Activated T-helper 17 cell treated with anti-CD3 and anti-CD28 coated beads, Interleukin-2, amount 50 U/mL, for 72 hours (primary cell): ENCODE results near the gene TUBG1. TPM values are rescaled to one million over a fixed set of nuclear protein-coding genes. Genes with fewer than 3 reads are reported as not detected.

Experiments
- ATAC-seq: fragments of 150-1000 bp; cut with Tn5 transposase; replicated peaks from 2 replicates; pipeline ENCODE4 v1.10.0; 2021; ENCODE audit warnings: mild to moderate bottlenecking, moderate library complexity
- H3K27ac Mint-ChIP-seq: one replicate; pipeline ENCODE4 v1.8.0; 2022; ENCODE audit warnings: mixed read lengths
- H3K27me3 Mint-ChIP-seq: one replicate; pipeline ENCODE4 v1.8.0; 2022; ENCODE audit warnings: mixed read lengths
- H3K36me3 Mint-ChIP-seq: one replicate; pipeline ENCODE4 v1.8.0; 2022; ENCODE audit warnings: low read depth, mild to moderate bottlenecking, mixed read lengths
- H3K4me1 Mint-ChIP-seq: one replicate; pipeline ENCODE4 v1.8.0; 2022; ENCODE audit warnings: mixed read lengths
- H3K4me3 Mint-ChIP-seq: one replicate; pipeline ENCODE4 v1.8.0; 2022; ENCODE audit warnings: mild to moderate bottlenecking, mixed read lengths
- H3K9me3 Mint-ChIP-seq: one replicate; pipeline ENCODE4 v1.8.0; 2022; ENCODE audit warnings: mixed read lengths
- total RNA-seq, 2 donors: library from RNA; stranded (reverse); gene quantifications; one replicate each; pipeline ENCODE4 v1.2.3, GENCODE V29; 2022

The TUBG1 gene
- total RNA-seq, 2 donors from 2014 or later: 55.8 to 88.4 TPM

DNA sequence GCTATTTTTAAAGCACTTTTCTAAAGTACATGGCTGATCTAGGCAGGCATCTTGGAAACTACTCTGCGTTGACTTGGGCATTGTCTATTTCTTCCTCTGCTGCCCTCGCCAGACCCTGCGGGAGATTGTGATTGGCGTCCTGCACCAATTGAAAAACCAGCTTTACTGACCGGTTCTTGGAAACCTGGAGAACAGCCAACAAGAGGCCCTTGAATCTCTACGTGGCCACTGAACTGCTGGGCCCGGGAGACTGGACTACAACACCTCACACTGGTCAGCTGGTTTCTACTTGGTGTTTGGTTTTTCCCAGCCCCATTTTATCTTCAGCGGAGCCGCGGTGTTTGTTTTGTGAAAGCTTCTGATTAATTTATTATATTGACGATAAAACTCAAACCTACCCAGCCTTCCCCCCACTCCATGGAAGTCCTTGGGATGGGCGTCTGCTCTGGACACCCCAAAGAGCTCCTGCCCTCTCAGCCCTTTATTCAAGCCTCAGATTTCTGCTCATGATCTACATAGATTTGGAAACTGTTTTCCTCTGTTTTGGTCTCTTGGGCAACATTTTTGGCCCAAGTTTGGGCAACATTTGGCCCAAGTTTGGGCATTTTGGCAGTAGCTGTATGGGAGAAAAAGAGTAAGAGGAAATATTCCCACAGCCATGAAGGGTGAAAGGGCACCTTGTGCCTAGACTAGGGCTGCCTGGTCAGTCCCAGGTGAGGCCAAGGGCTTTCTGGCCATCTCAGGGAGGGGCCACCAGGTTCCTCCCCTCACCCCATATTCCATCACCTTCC, 37.9 kb upstream of the TUBG1 start:
- Mint-ChIP-seq H3K27me3 (no peaks in the 10 kb centered on the region), H3K9me3 (no peaks in the 10 kb centered on the region), H3K4me3 (no peak overlapping the region), H3K27ac (no peak overlapping the region), H3K36me3 (peaks cover 97% of the 10 kb centered on the region), H3K4me1 (peaks cover 18% of the 10 kb centered on the region)
- no peak for ATAC-seq

DNA sequence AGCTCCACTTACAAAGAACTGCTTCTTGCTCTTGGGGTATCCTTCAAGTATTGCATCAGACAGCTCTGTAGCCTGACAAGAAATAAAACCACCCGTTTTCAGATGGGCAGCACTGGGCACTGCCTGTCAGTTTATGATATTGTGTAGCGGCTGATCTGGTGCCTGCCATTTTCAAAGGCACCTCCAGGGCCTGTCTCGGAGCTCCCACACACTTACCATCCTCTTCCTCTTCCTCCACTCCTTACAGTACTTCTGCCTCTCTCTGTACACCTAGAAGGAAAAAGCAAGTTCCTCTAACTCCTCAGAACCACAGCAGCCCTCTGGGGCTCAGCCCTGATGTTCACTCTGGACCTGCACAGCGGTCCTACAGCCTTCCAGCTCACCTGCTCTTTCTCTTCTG, 36.4 kb upstream of the TUBG1 start:
- peaks cover 97% of the 10 kb centered on the region for H3K36me3 Mint-ChIP-seq
- no peaks in the 10 kb centered on the region for H3K27me3 Mint-ChIP-seq
- H3K27ac Mint-ChIP-seq: peak overlapping the region; percentile 5
- no peak overlapping the region for H3K4me3 Mint-ChIP-seq
- ATAC-seq: no peak
- H3K9me3 Mint-ChIP-seq: no peaks in the 10 kb centered on the region
- H3K4me1 Mint-ChIP-seq: peaks cover 18% of the 10 kb centered on the region

- no peak overlapping the region for H3K4me3 Mint-ChIP-seq
- no peaks in the 10 kb centered on the region for H3K9me3 Mint-ChIP-seq
- peaks cover 89% of the 10 kb centered on the region for H3K36me3 Mint-ChIP-seq
- no peaks in the 10 kb centered on the region for H3K27me3 Mint-ChIP-seq
- peaks cover 18% of the 10 kb centered on the region for H3K4me1 Mint-ChIP-seq
- no peak overlapping the region for H3K27ac Mint-ChIP-seq
- ATAC-seq: no peak
Observed at GRCh38 chr17:42574463-42574862, 35.0 kb upstream of the TUBG1 start.

GRCh38 chr17:42577140-42577531, 32.3 kb upstream of the TUBG1 start:
- Mint-ChIP-seq H3K4me1 (peaks cover 18% of the 10 kb centered on the region), H3K4me3 (peak overlapping the region; percentile 91), H3K27me3 (no peaks in the 10 kb centered on the region), H3K27ac (peak overlapping the region; percentile 95), H3K9me3 (no peaks in the 10 kb centered on the region), H3K36me3 (peaks cover 89% of the 10 kb centered on the region)
- peak; percentile 8 for ATAC-seq

GRCh38 chr17:42577532-42578281, 31.8 kb upstream of the TUBG1 start, which contains the start of gene PSMC3IP:
TSS of gene PSMC3IP (minus strand) at chr17:42577729. CDS start at chr17:42577686, 43 bp downstream.
- H3K4me3 Mint-ChIP-seq: peak within 1 kb of the TSS; percentile 91
- H3K36me3 Mint-ChIP-seq: peaks cover 89% of the 10 kb centered on the region
- peaks cover 18% of the 10 kb centered on the region for H3K4me1 Mint-ChIP-seq
- peak; percentile 97 for ATAC-seq
- H3K27ac Mint-ChIP-seq: peak within 1 kb of the TSS; percentile 95
- no peaks in the 10 kb centered on the region for H3K27me3 Mint-ChIP-seq
- no peaks in the 10 kb centered on the region for H3K9me3 Mint-ChIP-seq

DNA sequence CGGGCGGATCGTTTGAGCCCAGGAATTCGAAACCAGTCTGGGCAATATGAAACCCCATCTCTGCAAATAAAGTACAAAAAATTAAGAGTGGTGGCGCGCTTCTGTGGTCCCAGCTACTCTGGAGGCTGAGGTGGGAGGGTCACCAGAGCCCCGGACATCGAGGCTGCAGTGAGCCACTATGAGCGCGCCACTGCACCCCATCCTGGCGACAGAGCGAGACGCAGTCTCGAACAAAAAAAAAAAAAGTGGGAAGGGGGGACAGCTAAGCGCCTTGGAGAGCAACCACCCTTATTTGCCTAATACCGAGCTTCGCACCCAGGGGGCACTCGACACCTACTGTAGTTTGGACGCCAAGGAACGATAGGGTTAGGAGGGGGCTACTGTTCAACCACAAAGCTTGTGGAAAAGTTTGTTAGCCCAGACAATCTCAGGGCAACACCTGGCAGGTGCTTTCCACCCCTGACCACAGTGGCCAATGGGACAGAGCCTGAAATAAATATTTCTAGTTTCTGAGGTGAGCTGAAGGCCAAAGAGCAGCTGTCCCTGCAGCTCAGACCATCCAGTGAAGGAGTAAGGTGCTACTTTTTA, 31.1 kb upstream of the TUBG1 start:
- H3K4me3 Mint-ChIP-seq: peak overlapping the region; percentile 91

DNA sequence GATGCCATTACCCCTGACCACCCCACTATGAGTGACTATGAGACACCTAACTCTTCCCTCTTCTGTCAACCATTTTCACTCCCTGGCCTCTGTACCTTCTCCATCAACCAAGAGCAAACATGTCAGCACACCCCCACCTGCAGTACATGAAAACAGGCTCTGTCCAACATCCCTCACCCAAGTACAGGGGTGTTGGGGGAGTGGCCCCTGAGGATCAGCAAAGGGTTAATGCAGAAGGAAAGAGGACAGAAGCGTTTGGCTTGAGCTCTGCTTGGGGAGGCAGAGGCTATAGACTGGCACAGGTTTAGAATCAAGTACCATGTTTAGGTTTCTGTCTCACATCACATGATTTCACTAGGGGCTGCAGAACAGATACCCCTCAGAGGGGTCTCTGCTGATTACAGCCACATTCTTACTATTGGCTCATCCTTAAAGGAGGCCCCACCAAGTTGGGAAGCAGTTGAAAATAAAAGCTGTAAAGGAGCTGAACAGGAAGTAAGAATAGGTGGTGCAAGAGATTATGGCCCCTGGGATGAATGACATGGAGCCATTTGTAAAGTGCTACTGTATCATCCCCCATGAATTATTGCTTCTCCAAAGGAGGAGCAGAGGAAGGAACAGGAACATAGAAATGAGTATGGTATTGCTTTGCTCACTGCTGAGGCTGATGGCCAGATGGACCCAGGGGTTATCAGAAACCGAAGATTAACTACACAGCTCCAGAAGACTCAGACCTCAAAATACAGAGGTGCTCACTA, 29.5 kb upstream of the TUBG1 start:
- H3K9me3 Mint-ChIP-seq: no peaks in the 10 kb centered on the region

More for the DNA sequence above, 31.1 kb upstream of the TUBG1 start:
- Mint-ChIP-seq H3K9me3 (no peaks in the 10 kb centered on the region), H3K4me1 (peaks cover 18% of the 10 kb centered on the region), H3K27ac (peak overlapping the region; percentile 95), H3K36me3 (peaks cover 89% of the 10 kb centered on the region), H3K27me3 (no peaks in the 10 kb centered on the region)
- ATAC-seq: peak; percentile 36

GRCh38 chr17:42581744-42582270, 27.7 kb upstream of the TUBG1 start:
- no peaks in the 10 kb centered on the region for H3K9me3 Mint-ChIP-seq
- H3K27ac Mint-ChIP-seq: no peak overlapping the region
- H3K4me3 Mint-ChIP-seq: no peak overlapping the region
- peaks cover 3% of the 10 kb centered on the region for H3K4me1 Mint-ChIP-seq
- H3K36me3 Mint-ChIP-seq: peaks cover 89% of the 10 kb centered on the region
- H3K27me3 Mint-ChIP-seq: no peaks in the 10 kb centered on the region
- ATAC-seq: no peak

More for the DNA sequence above, 29.5 kb upstream of the TUBG1 start:
- no peak overlapping the region for H3K27ac Mint-ChIP-seq
- no peaks in the 10 kb centered on the region for H3K27me3 Mint-ChIP-seq
- peaks cover 89% of the 10 kb centered on the region for H3K36me3 Mint-ChIP-seq
- no peak for ATAC-seq
- H3K4me3 Mint-ChIP-seq: peak overlapping the region; percentile 9
- peaks cover 18% of the 10 kb centered on the region for H3K4me1 Mint-ChIP-seq

DNA sequence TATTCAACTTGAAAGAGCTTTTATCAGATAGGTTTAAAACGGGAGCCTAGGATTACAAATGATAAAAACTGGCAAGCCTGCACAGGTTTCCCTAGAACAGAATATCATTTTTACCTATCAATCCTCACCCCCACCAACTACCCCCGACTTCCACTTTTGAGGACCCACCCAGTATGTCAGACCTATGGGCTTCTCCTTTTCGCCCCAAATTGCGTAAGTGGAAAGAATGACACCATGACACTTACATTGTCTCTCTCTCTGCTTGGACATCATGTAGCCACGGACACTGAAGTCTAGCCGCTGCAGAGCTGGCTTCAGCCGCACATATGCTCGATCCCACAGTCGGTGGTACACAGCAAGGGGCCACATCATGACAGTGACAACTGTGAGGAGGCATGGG, 24.6 kb upstream of the TUBG1 start:
- ATAC-seq: no peak
- Mint-ChIP-seq H3K4me1 (no peaks in the 10 kb centered on the region), H3K9me3 (no peaks in the 10 kb centered on the region), H3K27ac (peak overlapping the region; percentile 32), H3K27me3 (no peaks in the 10 kb centered on the region), H3K4me3 (no peak overlapping the region), H3K36me3 (peaks cover 100% of the 10 kb centered on the region)

- Mint-ChIP-seq H3K9me3 (no peaks in the 10 kb centered on the region), H3K4me3 (no peak overlapping the region), H3K4me1 (no peaks in the 10 kb centered on the region), H3K36me3 (peaks cover 100% of the 10 kb centered on the region), H3K27ac (peak overlapping the region; percentile 32), H3K27me3 (no peaks in the 10 kb centered on the region)
- no peak for ATAC-seq
Observed at GRCh38 chr17:42585353-42585752, 24.1 kb upstream of the TUBG1 start.

DNA sequence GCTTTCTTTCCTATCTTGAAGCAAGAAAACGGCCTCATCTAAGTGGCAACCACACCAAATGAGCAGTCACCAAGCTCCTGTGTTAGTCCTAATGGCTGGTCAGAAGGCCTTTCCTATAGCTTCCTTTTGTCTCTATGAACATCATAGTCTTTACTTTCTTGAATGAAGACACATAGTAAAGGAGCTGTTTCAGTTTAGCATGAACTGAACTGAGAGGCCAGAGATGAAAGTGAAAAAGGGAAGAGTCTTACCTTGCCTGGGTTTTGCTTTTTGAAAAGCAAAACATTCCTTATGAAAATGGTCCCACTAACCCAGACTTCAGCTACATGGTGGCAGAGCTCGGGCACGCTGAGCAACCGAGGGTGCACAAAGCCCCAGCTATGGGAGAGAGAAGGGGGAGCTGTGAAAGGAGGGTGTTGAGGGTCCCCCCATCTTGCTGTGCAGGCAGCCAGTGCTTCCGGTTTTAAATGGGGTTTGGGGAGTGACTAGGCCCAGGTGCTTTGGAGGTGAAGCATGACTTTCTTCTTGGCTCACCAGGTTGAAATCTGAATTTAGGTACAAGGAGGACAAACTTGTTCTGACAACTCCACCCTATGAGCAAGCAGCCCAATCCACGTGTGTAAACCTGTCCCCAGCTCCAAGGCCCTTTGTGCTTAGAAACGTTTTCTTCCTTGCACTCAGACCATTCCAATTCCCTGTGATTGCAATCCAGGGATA, 22.8 kb upstream of the TUBG1 start:
- Mint-ChIP-seq H3K27ac (no peak overlapping the region), H3K4me1 (no peaks in the 10 kb centered on the region), H3K36me3 (peaks cover 100% of the 10 kb centered on the region), H3K9me3 (no peaks in the 10 kb centered on the region), H3K27me3 (no peaks in the 10 kb centered on the region), H3K4me3 (no peak overlapping the region)
- ATAC-seq: no peak

DNA sequence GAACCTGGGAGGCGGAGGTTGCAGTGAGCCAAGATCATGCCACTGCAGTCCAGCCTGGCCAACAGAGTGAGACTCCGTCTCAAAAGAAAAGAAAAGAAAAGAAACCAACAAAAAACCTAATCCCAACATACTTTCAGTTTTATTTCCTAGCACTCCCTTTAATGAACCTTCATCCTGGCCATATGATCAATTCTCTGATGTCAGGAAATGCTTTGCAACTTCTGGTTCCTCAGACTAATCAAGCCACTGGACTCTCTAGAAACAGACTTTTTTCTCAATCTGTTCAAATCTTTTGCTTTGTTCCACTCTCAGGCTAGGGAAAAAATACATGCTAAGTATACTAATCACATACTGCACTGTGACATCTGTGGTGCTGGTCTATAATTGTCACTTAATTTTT, 18.6 kb upstream of the TUBG1 start:
- Mint-ChIP-seq H3K4me3 (no peak overlapping the region), H3K4me1 (no peaks in the 10 kb centered on the region), H3K27me3 (no peaks in the 10 kb centered on the region), H3K9me3 (no peaks in the 10 kb centered on the region), H3K36me3 (peaks cover 86% of the 10 kb centered on the region), H3K27ac (no peak overlapping the region)
- no peak for ATAC-seq

GRCh38 chr17:42591411-42591810, 18.1 kb upstream of the TUBG1 start:
- ATAC-seq: no peak
- Mint-ChIP-seq H3K9me3 (no peaks in the 10 kb centered on the region), H3K27me3 (no peaks in the 10 kb centered on the region)

More at GRCh38 chr17:42591411-42591810, 18.1 kb upstream of the TUBG1 start:
- Mint-ChIP-seq H3K36me3 (peaks cover 86% of the 10 kb centered on the region), H3K4me1 (peaks cover 2% of the 10 kb centered on the region), H3K27ac (no peak overlapping the region), H3K4me3 (no peak overlapping the region)
